CD4-positive, alpha-beta T cell treated with Interleukin-17A for 1 hour (primary cell): Measurements from ENCODE around the gene C6orf163.

Experiments used
- DNase-seq: peaks from one replicate; pipeline ENCODE4 v3.0.0-alpha.2; 2020

Gene C6orf163

DNA sequence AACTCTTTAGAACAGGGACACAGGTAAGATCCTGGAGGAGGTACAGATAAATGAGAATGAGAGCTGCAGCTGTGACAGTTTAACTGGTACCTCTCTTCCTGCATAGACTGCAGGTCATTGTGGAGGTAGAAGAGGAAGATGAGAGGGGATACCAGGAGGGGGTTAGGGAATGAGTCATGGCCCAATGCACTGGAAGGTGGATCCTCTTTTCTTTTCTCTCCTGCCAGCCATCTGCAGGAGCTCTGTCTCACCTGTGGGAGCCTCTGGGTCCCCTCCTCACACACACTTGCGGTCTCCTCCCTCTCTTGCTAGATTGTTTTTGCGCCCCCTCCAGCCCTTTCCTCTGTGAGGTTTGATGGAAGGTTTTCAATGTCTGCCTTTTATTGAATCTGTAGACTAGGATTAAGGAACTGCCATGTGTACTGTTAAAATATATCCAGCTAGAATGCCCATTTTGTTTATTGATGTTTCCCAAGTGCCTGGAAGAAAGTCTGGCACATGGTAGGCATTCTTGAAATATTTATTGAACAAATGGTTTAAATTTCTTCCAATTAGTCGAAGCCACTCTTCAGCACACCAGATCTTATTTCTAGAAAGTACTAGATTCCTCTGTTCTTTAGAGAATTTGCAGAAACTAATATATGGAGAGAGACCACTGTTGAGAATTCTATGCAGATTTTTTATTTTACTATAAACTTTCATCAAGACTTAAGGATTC lies 13.0 kb downstream of the C6orf163 start:
- DNase-seq, result no peak

- no peak for DNase-seq
Measured at GRCh38 chr6:87364602-87365252, 20.1 kb downstream of the C6orf163 start.

GRCh38 chr6:87366072-87366827 lies 21.6 kb downstream of the C6orf163 start:
- DNase-seq, result no peak

GRCh38 chr6:87366899-87367298 lies 22.3 kb downstream of the C6orf163 start:
- DNase-seq, result no peak

DNA sequence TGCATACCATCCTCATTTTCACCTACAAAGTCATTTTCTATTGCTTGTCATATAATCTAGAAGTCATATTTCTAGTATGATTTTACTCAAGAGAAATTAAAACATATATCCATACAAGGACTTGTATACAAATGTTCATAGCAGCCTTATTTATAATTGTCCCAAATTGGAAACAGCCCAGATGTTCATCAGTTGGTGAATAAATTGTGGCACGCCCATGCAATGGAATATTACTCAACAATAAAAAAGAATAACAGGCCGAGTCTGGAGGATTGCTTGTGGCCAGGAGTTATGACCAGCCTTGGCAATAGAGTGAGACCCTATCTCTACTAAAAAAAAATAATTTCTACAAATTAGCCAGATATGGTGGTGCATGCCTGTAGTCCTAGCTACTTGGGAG lies 28.8 kb downstream of the C6orf163 start:
- DNase-seq, result no peak

GRCh38 chr6:87375315-87375714 lies 30.7 kb downstream of the C6orf163 start:
- no peak for DNase-seq

DNA sequence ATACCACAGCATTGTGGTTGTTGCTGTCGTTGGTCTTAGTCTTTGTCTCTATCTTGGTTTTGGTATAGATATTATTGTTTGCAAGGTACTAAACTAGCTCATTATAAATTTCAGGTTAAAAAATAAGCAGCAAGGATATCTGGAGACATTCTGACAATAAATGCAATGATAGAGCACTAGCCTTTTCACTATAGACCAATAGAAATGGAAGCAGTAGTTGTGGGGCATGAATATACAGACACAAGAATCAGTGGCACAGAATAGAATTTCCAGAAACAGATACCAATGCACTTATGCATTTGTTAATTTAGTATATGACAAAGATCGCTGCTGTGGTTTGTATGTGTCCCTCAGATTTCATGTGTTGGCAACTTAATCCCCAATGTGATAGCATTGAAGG lies 32.0 kb downstream of the C6orf163 start:
- DNase-seq, result no peak

DNA sequence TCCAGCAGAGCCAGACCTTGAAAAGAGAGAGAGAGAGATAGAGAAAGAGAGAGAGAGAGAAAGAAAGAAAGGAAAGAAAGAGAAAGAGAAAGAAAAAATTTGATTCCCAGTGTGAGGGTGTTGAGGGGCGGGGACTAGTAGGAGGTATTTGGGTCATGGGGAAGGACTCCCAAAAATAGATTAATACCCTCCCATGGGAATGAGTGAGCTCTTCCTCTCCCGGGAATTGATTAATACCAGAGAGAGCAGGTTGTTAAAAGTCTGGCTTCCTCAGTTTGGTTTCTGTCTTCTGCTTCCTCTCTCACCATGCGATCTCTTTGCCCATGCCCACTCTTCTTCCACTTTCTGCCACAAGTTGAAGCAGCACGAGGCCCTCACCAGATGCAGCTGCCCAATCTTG lies 34.3 kb downstream of the C6orf163 start:
- no peak for DNase-seq

GRCh38 chr6:87382861-87383260 lies 38.2 kb downstream of the C6orf163 start:
- DNase-seq, result no peak

DNA sequence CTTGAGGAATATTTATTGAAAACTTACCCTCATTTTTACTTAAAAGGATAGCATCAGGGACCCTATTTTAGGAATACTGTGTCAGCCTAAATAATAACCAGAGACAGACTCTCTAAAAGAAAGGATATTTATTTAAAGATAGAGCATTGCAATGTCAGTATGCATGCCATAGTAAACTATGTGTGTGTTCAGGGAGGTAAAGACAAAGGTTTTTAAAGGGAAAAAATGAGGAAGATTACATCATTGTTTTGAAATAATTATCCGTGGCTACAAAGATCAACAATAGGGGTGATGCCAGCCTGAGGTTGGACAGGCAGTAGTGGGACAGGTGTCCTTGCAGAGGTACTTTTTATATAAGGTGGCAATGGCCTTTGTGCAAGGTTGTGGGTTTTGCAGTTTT lies 39.4 kb downstream of the C6orf163 start:
- DNase-seq, result no peak

- no peak for DNase-seq
Measured at GRCh38 chr6:87384449-87384848, 39.8 kb downstream of the C6orf163 start.

- no peak for DNase-seq
Measured at GRCh38 chr6:87391334-87391733, 46.7 kb downstream of the C6orf163 start.

GRCh38 chr6:87393026-87393622 lies 48.5 kb downstream of the C6orf163 start:
- DNase-seq, result peak; percentile 72

DNA sequence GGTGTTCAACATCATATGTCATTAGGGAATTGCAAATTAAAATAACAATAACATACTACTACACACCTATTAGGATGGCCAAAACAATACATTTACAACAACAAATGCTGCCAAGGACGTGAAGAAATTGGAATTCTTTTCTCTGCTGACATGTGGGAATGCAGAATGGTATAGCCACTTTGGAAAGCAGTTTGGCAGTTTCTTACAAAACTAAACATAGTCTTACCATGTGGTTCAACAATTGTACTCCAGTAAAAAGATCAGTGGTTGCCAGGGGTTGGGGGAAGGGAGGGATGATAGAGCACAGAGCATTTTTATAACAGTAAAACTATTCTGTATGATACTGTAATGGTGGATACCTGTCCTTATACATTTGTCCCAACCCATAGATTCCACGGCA lies 50.8 kb downstream of the C6orf163 start:
- no peak for DNase-seq

DNA sequence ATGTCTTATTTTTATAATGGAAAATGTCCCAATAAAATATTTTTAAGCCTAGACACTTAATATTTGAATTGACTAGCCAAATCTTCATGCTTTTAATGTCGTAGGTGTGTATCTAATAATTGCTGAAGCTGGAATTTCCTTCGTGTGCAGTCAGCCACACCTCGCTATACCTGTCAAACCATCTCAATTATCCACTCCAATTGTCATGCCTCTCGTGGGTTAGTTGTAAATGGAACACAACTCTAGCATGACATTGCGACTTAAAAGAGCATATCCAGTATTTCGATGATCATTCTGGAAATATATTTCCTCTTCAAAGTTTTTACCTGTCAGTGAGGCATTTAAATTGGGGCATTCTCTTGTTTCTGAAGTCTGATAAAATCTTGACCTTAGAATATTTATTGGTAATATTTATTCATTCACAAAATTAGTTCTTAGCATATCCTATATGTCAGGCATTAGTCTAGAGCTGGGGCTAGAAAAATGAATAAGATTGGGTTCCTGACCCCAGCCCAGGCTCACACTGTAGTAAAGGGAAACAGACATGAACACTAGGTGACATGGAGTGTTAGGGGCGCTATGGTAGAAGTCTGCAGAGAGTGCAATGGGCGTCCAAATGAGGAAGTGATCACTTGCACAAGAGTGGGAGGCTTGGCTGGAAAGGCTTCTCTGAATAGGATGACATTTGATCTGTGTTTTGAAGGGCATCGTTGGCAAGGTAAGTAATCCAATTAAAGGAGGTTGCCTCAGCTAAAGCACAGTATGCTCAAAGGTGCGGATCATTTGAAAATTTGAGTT lies 52.2 kb downstream of the C6orf163 start:
- no peak for DNase-seq

DNA sequence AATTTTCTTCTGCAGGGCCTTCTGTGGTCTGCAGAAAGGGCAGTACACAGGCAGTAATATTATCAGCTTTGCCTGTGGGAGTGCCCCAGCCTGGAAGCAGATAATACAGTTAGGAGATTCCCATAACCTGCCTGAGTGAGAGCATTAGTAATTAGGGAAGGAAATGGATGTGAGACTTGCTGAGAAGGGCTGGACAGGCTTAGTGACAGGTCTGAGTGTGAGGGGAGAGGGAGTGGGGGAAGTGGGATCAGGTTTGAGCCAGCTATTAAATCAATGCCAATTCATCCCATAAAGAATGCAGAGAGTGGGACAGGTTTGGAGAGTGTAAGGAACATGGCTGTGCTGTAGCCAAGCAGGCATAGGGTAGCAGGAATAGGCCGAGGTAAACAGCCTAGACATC lies 53.0 kb downstream of the C6orf163 start:
- no peak for DNase-seq

DNA sequence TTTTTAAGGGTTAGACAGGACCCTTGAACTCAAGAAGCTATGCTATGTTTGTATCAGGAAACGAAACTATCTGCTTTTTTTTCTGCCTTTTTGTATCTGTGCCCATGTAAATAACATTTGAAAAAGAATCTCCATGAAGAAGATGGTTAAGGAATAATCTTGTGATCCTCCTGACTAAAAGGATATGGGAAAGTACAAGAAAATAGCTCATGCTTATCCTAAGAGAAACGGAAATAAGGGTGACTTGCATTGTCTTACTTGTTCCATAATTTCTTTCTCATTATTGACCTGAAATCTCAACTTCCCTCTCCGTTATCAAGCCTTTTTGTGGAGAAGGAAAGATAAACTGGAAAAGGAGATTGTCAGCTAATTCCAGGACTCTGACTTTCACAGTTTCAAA lies 57.2 kb downstream of the C6orf163 start:
- no peak for DNase-seq

- DNase-seq, result no peak
Measured at GRCh38 chr6:87407561-87407900, 62.9 kb downstream of the C6orf163 start.

GRCh38 chr6:87407901-87408720 lies 63.5 kb downstream of the C6orf163 start, which contains the start of gene CFAP206:
TSS of gene CFAP206 (plus strand) at chr6:87407972. CDS start at chr6:87409840, 1,868 bp downstream.
- peak; percentile 84 for DNase-seq

DNA sequence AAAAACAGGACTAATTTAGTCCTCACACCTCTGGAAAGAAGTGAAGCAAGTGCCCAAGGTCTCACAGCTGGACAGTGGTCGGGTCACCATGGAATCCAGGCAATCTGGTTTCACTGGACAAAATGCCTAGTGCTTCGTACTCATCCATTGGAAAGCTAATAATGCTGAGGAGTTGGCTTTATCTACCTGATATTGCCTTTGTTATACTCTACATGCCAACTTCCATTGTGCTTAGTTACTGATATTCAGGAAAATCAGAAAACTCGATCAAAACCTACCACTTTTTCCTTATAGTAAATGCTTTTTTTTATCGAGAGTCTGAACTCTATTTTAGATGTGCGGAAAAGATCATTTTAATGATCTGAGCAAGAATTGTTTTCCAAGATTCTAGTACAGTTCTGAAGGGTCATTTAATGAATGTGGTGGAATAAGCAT lies 64.1 kb downstream of the C6orf163 start:
- no peak for DNase-seq
